GM15510 (cell line): Measurements from ENCODE around the gene SLC13A3.

Source experiments
- POLR2A ChIP-seq: IDR thresholded peaks from 3 replicates; pipeline ENCODE4 v1.6.1; 2011; ENCODE audit warnings: borderline replicate concordance; ENCODE audit not compliant: insufficient read length; ENCODE audit errors: extremely low read depth

The SLC13A3 gene

GRCh38 chr20:46520976-46521579 is 130.2 kb downstream of the SLC13A3 start:
- TF ChIP-seq POLR2A = no peak

GRCh38 chr20:46520540-46520939 is 130.7 kb downstream of the SLC13A3 start:
- TF ChIP-seq POLR2A = no peak

- no peak for TF ChIP-seq POLR2A
Observed at GRCh38 chr20:46519471-46520068, 131.7 kb downstream of the SLC13A3 start.

GRCh38 chr20:46512943-46513844 is 138.1 kb downstream of the SLC13A3 start, which contains the start of gene ZNF334:
Gene ZNF334, minus strand, starts transcription at chr20:46513559. Its CDS starts 1,457 bp downstream, at chr20:46512102.
- TF ChIP-seq POLR2A = no peak

GRCh38 chr20:46509523-46509922 is 141.7 kb downstream of the SLC13A3 start:
- TF ChIP-seq POLR2A = no peak
